ENCODE measurements around the gene ITGA11.

ITGA11 gene

DNA sequence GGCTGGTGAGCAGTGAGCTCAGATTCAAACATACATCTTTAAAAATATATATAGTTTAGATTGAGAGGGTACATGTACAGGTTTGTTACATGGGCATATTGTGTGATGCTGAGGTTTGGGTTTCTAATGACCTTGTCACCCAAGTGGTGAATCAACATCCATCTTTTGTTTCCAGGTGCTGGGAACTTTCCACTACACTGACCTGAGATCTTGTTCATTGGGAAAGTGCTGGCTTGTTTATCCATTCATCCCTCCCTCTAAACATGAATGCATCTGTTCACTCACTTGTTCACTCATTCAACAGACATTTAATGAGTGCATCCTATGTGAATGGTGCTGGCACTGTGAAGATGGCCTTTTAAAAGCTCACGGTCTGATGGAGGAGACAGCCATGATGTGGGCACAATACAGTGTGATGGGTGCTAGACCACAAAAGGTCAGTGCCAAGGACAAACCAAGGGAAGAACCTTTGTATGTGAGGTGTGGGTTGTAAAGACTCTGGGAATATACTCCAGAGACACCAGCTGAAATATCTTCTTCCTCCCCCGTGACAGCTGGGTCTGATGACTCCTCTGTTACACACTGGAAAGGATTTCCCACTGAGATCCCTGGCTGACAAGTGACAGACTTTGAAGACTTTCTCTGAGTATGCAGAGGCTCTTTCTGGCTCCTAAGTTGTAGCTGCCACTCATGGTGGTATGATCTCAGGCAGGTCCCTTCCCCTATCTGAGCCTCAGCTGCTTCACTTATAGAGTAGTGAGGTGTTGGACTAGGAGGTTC is 16.2 kb upstream of the ITGA11 start:
- DNase-seq (ENCODE audit: low read depth in 2 of 2), result no peak

GRCh38 chr15:68447209-68447608 is 15.2 kb upstream of the ITGA11 start:
- DNase-seq (ENCODE audit: low read depth in 2 of 2), result no peak

GRCh38 chr15:68445351-68445750 is 13.4 kb upstream of the ITGA11 start:
- no peak for DNase-seq (ENCODE audit: low read depth in 2 of 2)

DNA sequence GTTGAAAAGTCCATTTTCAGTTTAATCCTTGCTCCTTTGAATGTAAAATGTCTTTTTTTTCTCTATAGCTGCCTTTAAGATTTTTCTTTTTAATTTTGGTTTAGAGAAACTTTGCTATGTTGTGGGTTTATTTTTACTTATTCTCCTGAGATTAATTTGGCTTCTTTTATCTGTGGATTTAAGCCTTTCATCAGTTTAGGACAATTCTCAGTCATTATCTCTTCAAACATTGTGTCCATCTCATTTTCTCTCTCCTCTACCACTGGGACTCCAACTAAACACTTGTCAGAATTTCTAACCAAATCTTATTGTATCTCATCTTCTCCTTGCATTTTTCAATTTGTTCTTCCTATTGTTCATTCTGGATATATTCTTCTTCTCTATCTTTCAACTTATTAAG is 12.4 kb upstream of the ITGA11 start:
- no peak for DNase-seq (ENCODE audit: low read depth in 2 of 2)

DNA sequence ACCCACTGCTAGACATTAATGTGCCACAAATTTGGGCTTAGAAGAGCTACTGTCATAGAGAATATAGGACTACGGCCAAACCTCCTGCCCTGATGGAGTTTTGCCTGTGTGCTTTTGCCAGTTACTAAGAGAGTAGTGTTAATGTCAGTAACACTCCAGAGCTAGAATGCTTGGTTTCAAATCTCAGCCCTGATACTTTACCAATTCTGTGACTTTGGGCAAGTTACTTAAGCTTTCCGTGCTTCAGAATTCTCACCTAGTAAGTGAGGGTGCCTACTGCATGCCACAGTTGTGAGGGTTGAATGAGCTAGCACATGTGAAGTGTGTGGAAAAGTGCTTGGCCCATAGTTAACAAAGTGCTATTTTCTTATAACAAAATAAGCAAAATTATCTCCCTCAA is 10.9 kb upstream of the ITGA11 start:
- DNase-seq (ENCODE audit: low read depth in 2 of 2), result no peak

- DNase-seq (ENCODE audit: low read depth in 2 of 2), result no peak
These were observed 10.1 kb upstream of the ITGA11 start for GRCh38 chr15:68442041-68442440.

DNA sequence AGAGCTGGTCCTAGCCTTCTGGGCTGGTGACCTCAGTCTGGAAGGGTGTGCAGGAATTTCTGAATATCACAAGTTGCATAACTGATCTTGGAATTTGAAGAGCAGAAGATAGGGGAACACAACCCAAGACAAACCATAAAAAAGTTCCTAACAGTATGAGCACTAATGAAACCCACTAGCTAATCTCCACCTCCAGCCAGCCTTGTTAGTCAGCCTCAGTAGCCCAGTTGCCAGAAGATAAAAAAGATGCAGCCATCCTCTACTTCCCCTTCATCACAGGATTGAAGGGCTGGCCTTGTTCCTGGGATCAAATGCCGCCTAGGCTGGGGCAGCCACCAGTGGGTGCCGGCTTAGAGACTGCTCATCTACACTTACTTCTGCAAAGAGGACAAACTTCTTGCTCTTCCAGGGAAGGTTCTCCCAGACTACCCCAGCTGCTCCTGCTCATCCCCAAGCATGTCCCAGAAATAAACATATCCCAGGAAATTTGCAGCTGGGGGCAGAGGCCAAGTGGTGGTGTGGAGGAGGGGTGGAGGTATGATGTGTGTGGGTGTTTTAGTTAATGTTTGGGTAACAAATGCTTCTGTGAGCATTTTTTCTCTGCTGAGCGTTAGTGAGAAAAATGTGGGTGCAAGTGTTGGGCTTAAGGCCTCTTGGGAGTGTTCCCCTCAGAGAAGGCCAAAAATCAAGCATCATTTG is 9.2 kb upstream of the ITGA11 start:
- no peak for DNase-seq (ENCODE audit: low read depth in 2 of 2)

DNA sequence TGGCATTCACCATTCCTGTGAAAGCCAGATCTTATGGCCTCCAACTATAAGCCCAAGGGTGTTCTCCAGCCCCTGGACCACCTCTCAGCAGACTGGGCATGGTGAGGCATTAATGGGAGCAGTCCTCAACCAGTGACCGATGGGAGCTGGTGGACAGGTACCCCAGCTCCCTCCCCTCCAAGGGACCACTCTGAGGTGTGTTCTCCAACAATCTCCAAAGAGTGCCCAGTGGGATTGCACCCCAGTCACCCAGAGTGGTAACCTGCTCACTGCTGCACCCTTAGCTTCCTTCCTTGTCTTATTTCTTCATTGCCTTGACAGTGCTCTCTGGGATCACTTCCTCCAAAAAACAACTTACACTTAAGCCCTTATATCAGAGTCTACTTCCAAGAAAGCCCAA is 8.2 kb upstream of the ITGA11 start:
- DNase-seq (ENCODE audit: low read depth in 2 of 2), result no peak

GRCh38 chr15:68439506-68439905 is 7.5 kb upstream of the ITGA11 start:
- no peak for DNase-seq (ENCODE audit: low read depth in 2 of 2)

GRCh38 chr15:68436680-68437079 is 4.7 kb upstream of the ITGA11 start:
- no peak for DNase-seq (ENCODE audit: low read depth in 2 of 2)

DNA sequence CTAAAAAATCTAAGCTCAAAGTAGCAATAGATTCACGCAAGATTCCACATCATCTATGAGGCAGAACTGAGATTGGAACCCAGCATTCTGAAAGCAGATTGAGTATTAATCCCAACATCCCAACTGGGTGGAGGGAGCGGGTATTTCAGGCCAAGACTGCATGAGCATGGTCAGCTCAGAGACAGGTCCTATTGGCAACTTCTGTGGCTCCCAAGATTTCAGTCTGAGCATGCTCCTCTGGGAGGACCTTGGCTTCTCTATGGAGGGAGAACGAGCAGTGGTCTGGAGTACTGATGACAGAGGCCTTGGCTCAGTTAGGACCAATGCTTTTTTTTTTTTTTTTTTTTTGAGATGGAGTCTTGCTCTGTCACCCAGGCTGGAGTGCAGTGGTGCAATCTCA is 4.0 kb upstream of the ITGA11 start:
- DNase-seq (ENCODE audit: low read depth in 2 of 2), result no peak

DNA sequence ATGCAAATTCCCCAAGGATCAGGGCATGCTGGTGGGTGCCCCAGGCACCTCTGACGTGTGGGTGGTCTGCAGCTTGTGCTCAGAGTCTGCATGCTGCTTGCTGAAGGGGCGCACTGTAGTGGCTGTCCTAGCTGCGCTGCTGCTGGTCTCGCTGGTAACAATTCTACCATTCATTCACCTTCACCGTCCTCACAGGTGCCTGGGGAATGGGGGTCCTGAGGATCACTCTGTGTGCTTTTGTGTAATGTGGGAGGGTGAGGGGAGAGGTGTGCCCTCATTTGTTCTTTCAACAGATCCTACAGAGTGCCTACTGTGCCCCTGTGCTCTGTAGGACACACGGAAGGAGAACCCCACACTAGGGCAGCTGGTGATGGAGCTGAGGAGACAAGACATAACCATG is 2.1 kb upstream of the ITGA11 start:
- DNase-seq (ENCODE audit: low read depth in 2 of 2), result no peak

- DNase-seq (ENCODE audit: low read depth in 2 of 2), result no peak
These were observed 1.6 kb upstream of the ITGA11 start for GRCh38 chr15:68433551-68433950.

- DNase-seq (ENCODE audit: low read depth in 2 of 2), result no peak
These were observed 590 bp upstream of the ITGA11 start for GRCh38 chr15:68432441-68433064.

DNA sequence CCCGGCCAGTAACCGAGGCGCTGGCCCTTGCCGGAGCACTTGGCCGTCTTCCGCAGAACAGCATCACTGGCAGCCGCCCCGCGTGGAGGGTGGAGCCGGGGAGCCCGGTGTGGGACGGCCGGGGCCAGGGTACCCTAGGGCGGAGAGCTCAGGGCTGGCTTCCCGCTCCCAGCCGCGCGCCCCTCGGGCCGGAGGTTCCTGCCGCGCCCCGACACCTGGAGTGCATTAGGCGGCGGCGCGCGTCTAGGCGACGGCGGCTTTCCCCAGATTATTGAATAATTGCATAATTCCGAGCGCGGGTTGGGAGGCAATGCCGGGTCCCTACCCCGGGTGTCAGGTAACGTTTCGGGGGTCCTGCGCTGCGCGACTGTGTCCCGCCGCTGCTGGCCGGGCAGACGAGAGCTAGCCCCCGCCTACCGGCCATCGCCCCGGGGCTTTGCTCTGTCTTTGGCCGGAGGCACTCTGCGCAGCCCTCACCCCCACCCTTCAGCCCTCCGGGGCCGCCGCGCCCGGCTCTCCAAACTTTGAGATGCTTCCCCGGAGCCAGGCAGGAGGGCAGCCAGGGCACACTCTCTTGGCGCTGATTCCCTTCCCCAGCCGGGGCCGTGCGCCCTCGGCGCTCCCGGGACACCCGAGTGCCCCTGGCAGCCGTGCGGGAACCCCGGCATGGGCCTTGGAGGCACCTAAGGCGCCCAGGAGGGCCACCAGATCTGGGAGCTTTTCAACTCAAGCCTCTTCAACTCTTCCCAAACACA is 749 bp downstream of the ITGA11 start:
- no peak for DNase-seq (ENCODE audit: low read depth in 2 of 2)

- no peak for DNase-seq (ENCODE audit: low read depth in 2 of 2)
These were observed 1.4 kb downstream of the ITGA11 start for GRCh38 chr15:68430471-68431036.

DNA sequence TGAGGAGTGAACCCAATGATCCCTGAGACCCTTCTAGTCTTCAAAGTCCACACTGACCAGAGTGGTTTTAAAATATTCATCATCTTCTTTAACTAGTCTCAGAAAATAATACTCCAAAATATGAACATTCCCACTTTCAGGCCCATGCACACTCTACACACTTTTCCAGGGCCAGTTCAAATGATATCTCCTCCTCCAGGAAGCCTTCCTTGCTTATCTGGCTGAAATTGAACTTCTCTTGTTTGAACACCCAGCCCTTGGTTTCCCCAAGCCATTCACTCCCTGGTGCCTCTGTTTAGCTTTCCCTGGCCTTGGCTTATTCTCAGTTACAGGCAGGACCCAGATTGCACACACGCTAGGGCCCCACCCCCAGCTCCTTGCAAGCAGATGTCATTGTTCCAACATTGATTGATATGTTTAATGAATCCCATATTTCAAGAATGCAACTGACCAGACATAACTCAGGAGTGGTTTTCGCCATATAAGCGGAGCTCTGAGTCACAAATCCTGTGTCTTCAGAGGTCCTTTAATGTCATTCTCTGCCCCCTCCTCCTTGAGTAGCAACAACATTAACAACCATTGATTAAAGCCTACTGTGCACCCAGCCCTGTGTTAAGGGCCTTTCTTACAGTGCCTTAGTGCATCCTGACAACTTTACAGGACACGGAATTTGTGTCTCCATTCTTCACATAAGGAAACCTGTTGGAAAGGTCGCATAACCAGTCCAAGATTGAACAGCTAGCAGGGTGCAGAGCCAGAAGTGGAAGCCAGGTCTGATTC is 2.1 kb downstream of the ITGA11 start:
- DNase-seq (ENCODE audit: low read depth in 2 of 2), result no peak

- no peak for DNase-seq (ENCODE audit: low read depth in 2 of 2)
These were observed 3.5 kb downstream of the ITGA11 start for GRCh38 chr15:68428431-68428940.

DNA sequence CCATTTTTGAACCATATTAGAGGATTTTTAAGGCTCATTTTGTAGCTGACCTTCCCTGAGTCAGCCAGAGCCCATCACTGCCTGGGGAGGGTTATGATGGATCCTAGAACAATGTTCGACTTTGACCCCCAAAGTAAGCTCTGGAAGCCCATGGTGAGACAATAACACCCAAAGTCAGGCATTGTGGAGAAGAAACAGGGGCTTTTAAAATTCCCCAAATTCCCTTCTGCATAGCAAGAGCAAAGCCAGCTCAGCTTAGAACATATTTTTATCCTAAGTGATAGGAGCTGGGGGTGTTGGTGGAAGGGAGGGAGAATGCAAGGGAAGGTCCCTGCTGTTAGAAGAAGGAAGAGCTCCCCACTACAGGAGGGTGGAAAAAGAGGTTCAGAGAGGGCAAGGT is 4.0 kb downstream of the ITGA11 start:
- DNase-seq (ENCODE audit: low read depth in 2 of 2), result no peak

- DNase-seq (ENCODE audit: low read depth in 2 of 2), result no peak
These were observed 4.6 kb downstream of the ITGA11 start for GRCh38 chr15:68427366-68427765.

DNA sequence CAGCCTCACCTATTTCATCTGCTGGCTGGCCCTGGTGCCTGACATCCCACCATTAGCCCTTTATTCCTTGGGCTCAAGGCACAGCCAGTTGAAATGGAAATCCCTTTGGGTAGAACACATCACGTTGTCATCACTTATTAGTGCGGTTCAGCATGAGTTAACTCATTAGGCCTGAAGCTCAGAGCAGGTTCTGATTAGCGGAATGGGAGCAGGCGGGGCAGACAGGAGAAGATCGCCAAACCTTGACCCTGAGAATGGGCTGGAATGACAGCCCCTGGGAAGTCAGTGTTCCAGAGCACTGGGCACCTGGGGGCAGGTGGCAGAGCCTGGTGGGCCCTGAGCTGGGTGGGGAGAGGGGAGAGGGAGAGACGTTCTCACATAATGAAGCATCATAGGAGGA is 5.8 kb downstream of the ITGA11 start:
- DNase-seq (ENCODE audit: low read depth in 2 of 2), result no peak

Measured in stimulated activated CD8-positive, alpha-beta memory T cell treated with anti-CD3 and anti-CD28 coated beads, Interleukin-7, amount 100 ng/mL, for 4 hours (primary cell).